Chondrocyte (in vitro differentiated cells): ENCODE measurements around the gene LONP1. TPM values are rescaled to one million over a fixed set of nuclear protein-coding genes. Genes with fewer than 3 reads are reported as not detected.
A peak's percentile ranks its signal among the peaks of the same experiment; 100 is the strongest.

ENCODE experiments used
- DNase-seq: peaks from one replicate; pipeline ENCODE4 v3.0.0; 2021; ENCODE audit warnings: mixed read lengths, low spot score
- H3K27ac Mint-ChIP-seq: one replicate; pipeline ENCODE4 v1.8.0; 2021; ENCODE audit warnings: mild to moderate bottlenecking, moderate library complexity, mixed read lengths; ENCODE audit not compliant: unreplicated experiment
- H3K27me3 Mint-ChIP-seq: 2 replicates; pipeline ENCODE4 v1.8.0; 2021; ENCODE audit warnings: low read depth, mixed read lengths
- H3K36me3 Mint-ChIP-seq: 2 replicates; pipeline ENCODE4 v1.8.0; 2021; ENCODE audit warnings: low read depth, mixed read lengths
- H3K4me1 Mint-ChIP-seq: 2 replicates; pipeline ENCODE4 v1.8.0; 2021; ENCODE audit warnings: low read depth, mild to moderate bottlenecking, mixed read lengths
- H3K4me3 Mint-ChIP-seq: one replicate; pipeline ENCODE4 v1.8.0; 2021; ENCODE audit warnings: mild to moderate bottlenecking, moderate library complexity, mixed read lengths; ENCODE audit not compliant: unreplicated experiment
- H3K9me3 Mint-ChIP-seq: 2 replicates; pipeline ENCODE4 v1.8.0; 2021; ENCODE audit warnings: low read depth, mixed read lengths
- CTCF ChIP-seq: fragments of 200-600 bp; sonication (generic); IDR thresholded peaks from 2 replicates; pipeline ENCODE4 v1.5.0; 2021; ENCODE audit warnings: antibody characterized with exemption, mild to moderate bottlenecking, moderate library complexity
- total RNA-seq: library from RNA; stranded (reverse); gene quantifications from 3 replicates; pipeline ENCODE4 v1.2.1, GENCODE V29; 2021

Gene LONP1
- total RNA-seq, 1 donor from 2014 or later = 116 TPM

- Mint-ChIP-seq H3K27ac (peak overlapping the region; percentile 100), H3K36me3 (peaks cover 3% of the 10 kb centered on the region), H3K27me3 (no peaks in the 10 kb centered on the region), H3K4me3 (peak overlapping the region; percentile 94), H3K4me1 (peaks cover 36% of the 10 kb centered on the region), H3K9me3 (no peaks in the 10 kb centered on the region)
- TF ChIP-seq CTCF = no peak
- no peak for DNase-seq
Measured at GRCh38 chr19:5718579-5719273, 1.2 kb downstream of the LONP1 start.

GRCh38 chr19:5718037-5718578, 1.8 kb downstream of the LONP1 start:
- H3K9me3 Mint-ChIP-seq = no peaks in the 10 kb centered on the region
- no peaks in the 10 kb centered on the region for H3K27me3 Mint-ChIP-seq
- peaks cover 36% of the 10 kb centered on the region for H3K4me1 Mint-ChIP-seq
- DNase-seq = no peak
- peak overlapping the region; percentile 100 for H3K27ac Mint-ChIP-seq
- H3K36me3 Mint-ChIP-seq = peaks cover 3% of the 10 kb centered on the region
- no peak for TF ChIP-seq CTCF
- H3K4me3 Mint-ChIP-seq = peak overlapping the region; percentile 94

- no peak for TF ChIP-seq CTCF
- Mint-ChIP-seq H3K27ac (peak overlapping the region; percentile 100), H3K27me3 (no peaks in the 10 kb centered on the region), H3K36me3 (peaks cover 4% of the 10 kb centered on the region), H3K4me1 (peaks cover 36% of the 10 kb centered on the region), H3K4me3 (peak overlapping the region; percentile 94), H3K9me3 (no peaks in the 10 kb centered on the region)
- DNase-seq = no peak
Measured at GRCh38 chr19:5717215-5717935, 2.6 kb downstream of the LONP1 start.

- Mint-ChIP-seq H3K36me3 (peaks cover 9% of the 10 kb centered on the region), H3K4me1 (peaks cover 33% of the 10 kb centered on the region)
Measured at GRCh38 chr19:5714816-5715215, 5.1 kb downstream of the LONP1 start.

More at GRCh38 chr19:5714816-5715215, 5.1 kb downstream of the LONP1 start:
- no peaks in the 10 kb centered on the region for H3K27me3 Mint-ChIP-seq
- H3K4me3 Mint-ChIP-seq = no peak overlapping the region
- no peak for DNase-seq
- H3K9me3 Mint-ChIP-seq = no peaks in the 10 kb centered on the region
- TF ChIP-seq CTCF = no peak
- no peak overlapping the region for H3K27ac Mint-ChIP-seq
